Panc1 (cell line): Measurements from ENCODE around the gene RGN.

Experiments used
- CTCF ChIP-seq: fragments of 450-650 bp; IDR thresholded peaks from 2 replicates; pipeline ENCODE4 v1.5.1; 2017; ENCODE audit warnings: mild to moderate bottlenecking
- POLR2AphosphoS5 ChIP-seq: IDR thresholded peaks from 2 replicates; pipeline ENCODE4 v1.6.1; 2012; ENCODE audit warnings: mild to moderate bottlenecking, low read depth, low read length, moderate library complexity
- REST ChIP-seq, 2 experiments: IDR thresholded peaks; 2 replicates each; pipeline ENCODE4 v1.6.1; 2011 to 2012; ENCODE audit warnings: low read depth in 2 of 2, control low read depth in 1 of 2, low read length in 1 of 2, mild to moderate bottlenecking in 1 of 2, moderate library complexity in 1 of 2; ENCODE audit not compliant: insufficient read depth in 1 of 2
- SIN3A ChIP-seq: IDR thresholded peaks from 2 replicates; pipeline ENCODE4 v1.6.1; 2012; ENCODE audit warnings: low read depth, mild to moderate bottlenecking, low read length, moderate library complexity, borderline replicate concordance; ENCODE audit not compliant: insufficient read depth
- TCF7L2 ChIP-seq: IDR thresholded peaks from 2 replicates; pipeline ENCODE4 v1.6.1; 2011; ENCODE audit warnings: mild to moderate bottlenecking, low read depth, low read length, inconsistent platforms

GRCh38 chrX:47078129-47079043 lies at the start of gene RGN:
- TF ChIP-seq CTCF = no peak
- TF ChIP-seq TCF7L2 = no peak
- TF ChIP-seq POLR2AphosphoS5 = no peak
- TF ChIP-seq REST (IDR thresholded peaks at IDR 0.05; ENCODE audit: insufficient read depth in 1 of 2, low read depth in 2 of 2, low read length in 1 of 2) = no peak
- TF ChIP-seq SIN3A = no peak
